RWPE2 (cell line): ENCODE results near the gene NFE2L3.
A peak's percentile ranks its signal among the peaks of the same experiment; 100 is the strongest.
"Not testable (repeated sequence)": the region's sequence is repeated elsewhere in the genome, so short reads cannot be mapped to it uniquely, and the experiment has no call there.

Experiments
- ATAC-seq: fragments of 200-7000 bp; cut with Tn5 transposase; 3 replicates; pipeline ENCODE4 v1.9.1; 2021; ENCODE audit warnings: low read depth
- DNase-seq: peaks from one replicate; pipeline ENCODE4 v3.0.0-alpha.2; 2020; ENCODE audit warnings: low spot score
- H3K27ac ChIP-seq: fragments of 450-650 bp; 2 replicates; pipeline ENCODE4 v1.5.1; 2017; ENCODE audit warnings: mild to moderate bottlenecking; ENCODE audit not compliant: poor library complexity, severe bottlenecking
- H3K27me3 ChIP-seq: fragments of 250-450 bp; sonication (Bioruptor Pico); 2 replicates; pipeline ENCODE4 v1.5.1; 2021; ENCODE audit warnings: mild to moderate bottlenecking, moderate library complexity; ENCODE audit not compliant: insufficient read depth, poor library complexity, severe bottlenecking
- H3K36me3 ChIP-seq: fragments of 250-450 bp; sonication (Bioruptor Pico); 2 replicates; pipeline ENCODE4 v1.5.1; 2020; ENCODE audit warnings: low read depth, mild to moderate bottlenecking, moderate library complexity
- H3K4me1 ChIP-seq: fragments of 250-450 bp; sonication (Bioruptor Pico); 2 replicates; pipeline ENCODE4 v1.5.1; 2021; ENCODE audit warnings: mild to moderate bottlenecking, moderate library complexity; ENCODE audit not compliant: insufficient read depth, poor library complexity, severe bottlenecking
- H3K4me3 ChIP-seq: fragments of 250-450 bp; sonication (Bioruptor Pico); 2 replicates; pipeline ENCODE4 v1.5.1; 2021; ENCODE audit warnings: mild to moderate bottlenecking, moderate library complexity; ENCODE audit not compliant: severe bottlenecking
- H3K9me3 ChIP-seq: fragments of 250-450 bp; sonication (Bioruptor Pico); 2 replicates; pipeline ENCODE4 v1.5.1; 2021; ENCODE audit warnings: mild to moderate bottlenecking, moderate library complexity; ENCODE audit not compliant: severe bottlenecking
- CTCF ChIP-seq: fragments of 450-650 bp; IDR thresholded peaks from one replicate; pipeline ENCODE4 v1.5.1; 2017; ENCODE audit warnings: mild to moderate bottlenecking, moderate library complexity; ENCODE audit not compliant: poor library complexity, severe bottlenecking

NFE2L3 gene

DNA sequence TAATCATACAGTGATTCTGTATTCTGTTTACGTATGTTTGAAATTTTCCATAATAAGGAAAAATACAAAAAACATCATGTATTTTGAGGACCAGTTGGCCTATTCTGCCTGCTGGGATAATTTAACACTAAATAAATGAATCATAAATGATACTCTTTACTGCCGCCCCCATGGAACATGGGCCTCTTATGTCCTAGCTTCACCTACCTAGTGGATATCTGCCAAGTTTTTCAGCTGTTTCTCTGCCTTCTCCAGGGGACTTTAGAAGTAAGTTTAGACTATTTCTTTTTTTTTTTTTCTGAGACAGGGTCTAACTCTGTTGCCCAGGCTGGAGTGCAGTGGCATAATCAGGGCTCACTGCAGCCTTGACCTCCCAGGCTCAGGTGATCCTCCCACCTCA lies 10.4 kb downstream of the NFE2L3 start:
- peaks cover 18% of the 10 kb centered on the region for H3K4me1 ChIP-seq
- no peaks in the 10 kb centered on the region for H3K27me3 ChIP-seq
- ATAC-seq: no peak
- H3K27ac ChIP-seq: no peak overlapping the region
- TF ChIP-seq CTCF: no peak
- no peaks in the 10 kb centered on the region for H3K9me3 ChIP-seq
- H3K36me3 ChIP-seq: no peaks in the 10 kb centered on the region
- no peak for DNase-seq
- no peak overlapping the region for H3K4me3 ChIP-seq

DNA sequence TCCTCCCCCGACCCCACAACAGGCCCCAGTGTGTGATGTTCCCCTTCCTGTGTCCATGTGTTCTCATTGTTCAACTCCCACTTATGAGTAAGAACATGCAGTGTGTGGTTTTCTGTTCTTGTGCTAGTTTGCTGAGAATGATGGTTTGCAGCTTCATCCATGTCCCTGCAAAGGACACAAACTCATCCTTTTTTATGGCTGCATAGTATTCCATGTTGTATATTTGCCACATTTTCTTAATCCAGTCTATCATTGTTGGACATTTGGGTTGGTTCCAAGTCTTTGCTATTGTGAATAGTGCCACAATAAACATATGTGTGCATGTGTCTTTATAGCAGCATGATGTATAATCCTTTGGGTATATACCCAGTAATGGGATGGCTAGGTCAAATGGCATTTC lies 11.8 kb downstream of the NFE2L3 start:
- not testable (repeated sequence) for H3K27ac ChIP-seq, DNase-seq, H3K4me3 ChIP-seq, H3K36me3 ChIP-seq, H3K27me3 ChIP-seq, H3K9me3 ChIP-seq, ATAC-seq
- peaks cover 12% of the 10 kb centered on the region for H3K4me1 ChIP-seq

GRCh38 chr7:26165950-26166683 lies 14.1 kb downstream of the NFE2L3 start:
- Histone ChIP-seq H3K4me3 (no peak overlapping the region), H3K27me3 (no peaks in the 10 kb centered on the region), H3K27ac (no peak overlapping the region), H3K4me1 (peaks cover 5% of the 10 kb centered on the region), H3K36me3 (no peaks in the 10 kb centered on the region), H3K9me3 (no peaks in the 10 kb centered on the region)
- DNase-seq (no peak), ATAC-seq (no peak; the same call in 2 of the 3 replicates)
- no peak for TF ChIP-seq CTCF

DNA sequence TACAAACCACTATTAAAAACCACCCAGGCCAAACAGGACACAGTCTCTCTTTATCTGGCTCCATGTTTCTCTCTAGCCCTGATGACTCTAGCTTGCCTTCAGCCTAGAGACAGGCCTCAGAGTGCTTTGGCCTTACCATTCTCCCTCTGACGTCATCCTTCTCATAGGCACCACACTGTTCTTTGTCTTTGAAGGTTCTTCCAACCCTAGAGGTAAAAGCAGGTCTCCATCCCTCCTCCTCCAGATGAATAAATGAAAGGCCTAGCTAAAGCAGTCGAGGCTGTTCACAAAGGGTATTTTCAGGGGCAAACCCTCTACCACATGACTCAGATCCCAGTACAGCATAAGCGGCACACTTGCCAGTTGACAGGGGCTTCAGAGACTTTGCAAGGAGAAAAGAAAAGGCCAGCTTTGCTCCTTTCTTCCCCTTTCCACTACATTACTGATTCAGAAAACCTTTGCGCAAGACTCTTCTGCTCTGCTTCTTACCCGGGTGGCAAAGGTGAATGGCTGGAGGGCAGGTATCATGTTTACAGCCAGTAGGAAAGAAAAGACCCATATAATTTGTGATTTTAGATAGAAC lies 14.8 kb downstream of the NFE2L3 start:
- no peak for TF ChIP-seq CTCF
- ATAC-seq (0 out of 3 replicates have a peak, but pooled peaks have one; percentile 35), DNase-seq (no peak)
- Histone ChIP-seq H3K4me3 (no peak overlapping the region), H3K27ac (no peak overlapping the region), H3K27me3 (no peaks in the 10 kb centered on the region), H3K9me3 (no peaks in the 10 kb centered on the region), H3K4me1 (peaks cover 5% of the 10 kb centered on the region), H3K36me3 (peaks cover 3% of the 10 kb centered on the region; the same call in 1 of the 2 replicates)

DNA sequence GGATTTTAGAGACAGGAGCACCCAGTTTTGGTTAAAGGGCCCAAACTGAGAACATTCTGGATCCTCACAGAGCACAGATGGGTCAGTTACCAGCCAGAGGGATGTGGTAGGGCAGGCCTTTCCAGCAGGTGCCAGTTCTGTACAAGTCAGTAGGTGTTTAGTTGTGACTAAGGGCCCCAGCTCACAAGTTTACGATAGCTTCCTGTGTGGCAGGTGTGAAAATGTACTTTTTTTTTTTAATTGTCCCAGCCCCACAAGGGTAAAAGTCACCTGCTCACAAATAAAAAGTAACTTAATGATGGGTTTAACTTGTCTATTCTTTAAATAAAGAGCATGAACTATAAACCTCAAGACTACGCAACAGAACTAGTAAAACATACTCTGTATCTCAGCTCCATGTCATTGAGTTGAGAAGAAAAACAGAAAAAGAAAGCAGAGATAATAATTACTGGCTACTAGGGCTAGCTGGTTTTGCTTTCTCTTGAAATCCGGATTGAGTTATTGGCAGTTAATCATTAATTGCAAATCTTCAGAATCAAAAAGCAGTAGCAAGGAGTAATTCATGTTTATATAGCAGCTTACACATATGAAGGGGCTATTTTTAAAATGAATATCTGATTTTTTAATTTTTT lies 15.4 kb downstream of the NFE2L3 start:
- no peak for TF ChIP-seq CTCF
- H3K27me3 ChIP-seq: no peaks in the 10 kb centered on the region
- H3K27ac ChIP-seq: no peak overlapping the region
- H3K9me3 ChIP-seq: no peaks in the 10 kb centered on the region
- H3K4me1 ChIP-seq: peaks cover 5% of the 10 kb centered on the region
- DNase-seq (no peak), ATAC-seq (0 out of 3 replicates have a peak, but pooled peaks have one; percentile 29)
- no peak overlapping the region for H3K4me3 ChIP-seq
- H3K36me3 ChIP-seq: peaks cover 7% of the 10 kb centered on the region; the same call in 1 of the 2 replicates
